Measurements from ENCODE around the gene GALK1.

DNA sequence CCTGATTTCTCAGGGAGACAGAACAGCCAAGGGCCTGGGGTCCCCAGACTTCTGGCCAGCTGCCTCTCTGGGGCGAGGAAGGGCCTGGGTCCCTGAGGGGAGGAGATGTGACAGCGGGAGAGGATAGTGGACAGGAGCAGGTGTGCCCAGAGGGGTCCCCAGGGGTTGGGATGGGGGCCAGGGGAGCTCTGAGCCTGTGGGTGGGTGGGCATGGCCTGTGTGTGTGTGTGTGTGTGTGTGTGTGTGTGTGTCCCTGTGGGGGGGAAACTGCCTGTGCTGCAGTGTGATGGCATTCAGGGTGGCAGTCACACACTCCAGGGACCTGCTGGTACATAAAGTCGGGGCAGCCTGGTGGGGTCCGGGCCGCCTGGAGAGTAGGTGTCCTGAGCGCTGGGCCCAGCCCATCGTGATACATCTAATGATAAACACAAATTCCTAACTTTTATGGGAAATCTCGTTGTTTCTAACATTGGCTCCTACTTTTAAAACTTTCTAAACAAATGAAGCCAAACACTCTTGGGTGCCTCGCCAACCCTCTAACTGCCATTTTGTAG is 42.4 kb downstream of the GALK1 start:
- TF ChIP-seq POLR2A (IDR thresholded peaks at IDR 0.05) (no peak), CTCF (IDR thresholded peaks at IDR 0.05) (no peak)

Data from lower leg skin (tissue), 3 donors.